DOHH2 (cell line): Measurements from ENCODE around the gene RPS2.

Experiments used
- CTCF ChIP-seq: fragments of 200-600 bp; sonication (generic); IDR thresholded peaks from one replicate; pipeline ENCODE4 v1.5.1; 2014; ENCODE audit warnings: antibody characterized with exemption, mild to moderate bottlenecking, low read depth, low read length; ENCODE audit not compliant: poor library complexity, severe bottlenecking
- EZH2phosphoT487 ChIP-seq: fragments of 200-600 bp; sonication (generic); IDR thresholded peaks from 2 replicates; pipeline ENCODE4 v1.6.1; 2017; ENCODE audit warnings: borderline replicate concordance, mild to moderate bottlenecking, antibody characterized with exemption, low read length, moderate library complexity, mixed read lengths

- TF ChIP-seq CTCF (no peak), EZH2phosphoT487 (no peak)
Observed at GRCh38 chr16:1976216-1976520, 11.5 kb upstream of the RPS2 start.
